ENCODE results near the gene TOP1.

GRCh38 chr20:41068806-41069205 is 40.2 kb downstream of the TOP1 start:
- TF ChIP-seq ZNF274 (IDR thresholded peaks at IDR 0.05; ENCODE audit: low read depth, low read length) (no peak), YY1 (IDR thresholded peaks at IDR 0.05; ENCODE audit: insufficient read depth, insufficient read length) (no peak), SUZ12 (IDR thresholded peaks at IDR 0.05; ENCODE audit: extremely low read depth, insufficient read depth, insufficient read length) (no peak)
